ENCODE measurements around the gene TTC7B.

GRCh38 chr14:90575336-90575735, 240.9 kb downstream of the TTC7B start:
- TF ChIP-seq YY1 (IDR thresholded peaks at IDR 0.05; ENCODE audit: insufficient read depth, insufficient read length) (no peak), ZNF274 (IDR thresholded peaks at IDR 0.05; ENCODE audit: low read depth, low read length) (no peak), SUZ12 (IDR thresholded peaks at IDR 0.05; ENCODE audit: extremely low read depth, insufficient read depth, insufficient read length) (no peak)

Measured in NT2/D1 (cell line).